ENCODE results near the gene GNLY.

Gene GNLY

GRCh38 chr2:85733121-85733960, 39.2 kb downstream of the GNLY start:
- TF ChIP-seq MAX (IDR thresholded peaks at IDR 0.05) (no peak), EGR1 (IDR thresholded peaks at IDR 0.05) (no peak)

DNA sequence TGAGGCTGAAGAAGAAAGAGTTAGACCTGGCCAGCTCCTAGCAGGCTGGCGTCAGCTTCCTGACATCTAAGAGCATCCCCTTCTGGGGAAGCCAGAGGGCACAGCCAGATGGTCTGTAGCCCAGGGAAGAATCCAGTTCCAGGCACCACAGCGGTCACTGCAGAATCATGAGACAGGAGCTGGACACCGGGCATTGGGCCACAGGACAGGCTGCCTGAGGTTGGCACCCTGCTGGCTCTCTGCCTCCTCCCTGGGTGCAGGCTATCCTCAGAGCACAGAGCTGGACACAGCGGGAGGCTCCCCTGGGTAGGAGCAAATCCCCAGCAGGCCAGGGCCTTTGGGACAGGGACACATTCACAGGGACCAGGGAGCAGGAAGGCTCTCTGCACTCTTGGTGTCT, 39.9 kb downstream of the GNLY start:
- no peak for TF ChIP-seq MAX (IDR thresholded peaks at IDR 0.05)
- no peak for TF ChIP-seq TCF12 (IDR thresholded peaks at IDR 0.05; ENCODE audit: low read depth)
- no peak for TF ChIP-seq CREB1 (IDR thresholded peaks at IDR 0.05; ENCODE audit: low read depth)
- TF ChIP-seq ZBTB7A (IDR thresholded peaks at IDR 0.05; ENCODE audit: low read depth), result no peak
- TF ChIP-seq NFIC (IDR thresholded peaks at IDR 0.05), result no peak

- TF ChIP-seq YY1 (IDR thresholded peaks at IDR 0.05; ENCODE audit: low read depth) (no peak), USF1 (IDR thresholded peaks at IDR 0.05) (no peak), EP300 (IDR thresholded peaks at IDR 0.05; ENCODE audit: borderline replicate concordance) (no peak), NFIC (IDR thresholded peaks at IDR 0.05) (no peak), RAD21 (IDR thresholded peaks at IDR 0.05; ENCODE audit: low read depth) (no peak), TCF12 (IDR thresholded peaks at IDR 0.05; ENCODE audit: low read depth) (no peak), ZBTB7A (IDR thresholded peaks at IDR 0.05; ENCODE audit: low read depth) (no peak), FOXM1 (IDR thresholded peaks at IDR 0.05; ENCODE audit: borderline replicate concordance, low read depth) (no peak), CREB1 (IDR thresholded peaks at IDR 0.05; ENCODE audit: low read depth) (no peak)
These were observed 40.9 kb downstream of the GNLY start for GRCh38 chr2:85734942-85735608.

- TF ChIP-seq NFIC (IDR thresholded peaks at IDR 0.05), result no peak
- no peak for TF ChIP-seq TCF12 (IDR thresholded peaks at IDR 0.05; ENCODE audit: low read depth)
- no peak for TF ChIP-seq CREB1 (IDR thresholded peaks at IDR 0.05; ENCODE audit: low read depth)
- TF ChIP-seq TAF1 (IDR thresholded peaks at IDR 0.05; ENCODE audit: low read depth), result no peak
- TF ChIP-seq ZBTB7A (IDR thresholded peaks at IDR 0.05; ENCODE audit: low read depth), result no peak
- TF ChIP-seq YY1 (IDR thresholded peaks at IDR 0.05; ENCODE audit: low read depth), result no peak
- TF ChIP-seq REST (IDR thresholded peaks at IDR 0.05; ENCODE audit: low read depth), result no peak
These were observed 41.5 kb downstream of the GNLY start for GRCh38 chr2:85735691-85736090.

DNA sequence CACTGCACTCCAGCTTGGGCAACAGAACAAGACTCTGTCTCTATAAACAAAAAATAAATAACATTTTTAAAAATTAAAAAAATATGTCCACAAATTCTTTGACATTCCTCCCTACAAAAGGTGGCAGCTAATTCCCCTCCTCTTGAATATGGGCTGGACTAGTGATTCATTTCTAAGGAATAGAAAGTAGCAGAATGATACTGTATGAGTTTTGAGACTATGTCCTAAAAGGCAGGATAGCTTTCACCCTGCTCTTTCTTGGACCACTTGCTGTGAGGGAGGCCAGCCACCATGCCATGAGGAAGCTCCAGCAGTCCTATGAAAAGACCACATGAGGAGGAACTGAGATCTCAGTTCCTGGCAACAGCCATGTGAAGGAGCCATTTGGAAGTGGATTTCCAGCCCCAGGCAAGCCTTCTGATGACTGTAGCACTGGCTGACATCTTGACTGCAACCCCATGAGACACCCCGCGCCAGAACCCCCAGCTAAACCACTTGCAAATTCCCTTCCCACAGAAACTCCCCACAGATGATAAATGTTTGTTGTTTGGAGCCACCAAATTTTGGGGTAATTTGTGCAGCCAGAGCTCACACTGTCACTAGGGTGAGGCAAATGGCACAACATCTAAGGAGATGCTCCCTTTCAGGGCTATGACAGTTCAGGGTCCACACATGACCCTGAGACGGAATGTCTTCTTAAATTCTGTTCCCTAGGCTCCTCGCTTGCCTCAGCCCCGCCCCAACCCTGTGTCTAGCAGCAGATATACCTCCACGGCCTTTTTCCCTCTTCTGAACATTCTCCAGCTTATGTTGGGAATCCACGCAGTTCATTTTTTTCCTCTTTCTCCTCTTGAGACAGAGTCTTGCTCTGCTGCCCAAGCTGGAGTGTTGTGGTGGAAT, 42.5 kb downstream of the GNLY start:
- TF ChIP-seq TCF12 (IDR thresholded peaks at IDR 0.05; ENCODE audit: low read depth), result no peak
- no peak for TF ChIP-seq CEBPB (IDR thresholded peaks at IDR 0.05)
- TF ChIP-seq REST (IDR thresholded peaks at IDR 0.05; ENCODE audit: low read depth), result no peak
- no peak for TF ChIP-seq ZBTB7A (IDR thresholded peaks at IDR 0.05; ENCODE audit: low read depth)
- no peak for TF ChIP-seq TAF1 (IDR thresholded peaks at IDR 0.05; ENCODE audit: low read depth)
- TF ChIP-seq NFIC (IDR thresholded peaks at IDR 0.05), result no peak
- no peak for TF ChIP-seq EP300 (IDR thresholded peaks at IDR 0.05; ENCODE audit: borderline replicate concordance)
- no peak for TF ChIP-seq FOXM1 (IDR thresholded peaks at IDR 0.05; ENCODE audit: borderline replicate concordance, low read depth)
- TF ChIP-seq TEAD4 (IDR thresholded peaks at IDR 0.05), result no peak
- TF ChIP-seq USF1 (IDR thresholded peaks at IDR 0.05), result no peak
- TF ChIP-seq MAX (IDR thresholded peaks at IDR 0.05), result no peak

Data from Ishikawa (cell line).